CD4-positive, alpha-beta T cell treated with Interleukin-17A for 4 hours (primary cell): Measurements from ENCODE around the gene NID1.

ENCODE experiments used
- DNase-seq: peaks from one replicate; pipeline ENCODE4 v3.0.0-alpha.2; 2020; ENCODE audit warnings: mixed read lengths

Gene NID1

GRCh38 chr1:236063919-236064673, 794 bp downstream of the NID1 start:
- DNase-seq, result peak; percentile 16

- no peak for DNase-seq
These were observed 1.4 kb downstream of the NID1 start for GRCh38 chr1:236063551-236063918.

GRCh38 chr1:236060286-236060685, 4.6 kb downstream of the NID1 start:
- no peak for DNase-seq

- DNase-seq, result no peak
These were observed 5.9 kb downstream of the NID1 start for GRCh38 chr1:236059011-236059410.

- DNase-seq, result no peak
These were observed 6.6 kb downstream of the NID1 start for GRCh38 chr1:236058141-236058934.

- no peak for DNase-seq
These were observed 7.3 kb downstream of the NID1 start for GRCh38 chr1:236057546-236057945.

GRCh38 chr1:236052232-236052993, 12.5 kb downstream of the NID1 start:
- no peak for DNase-seq

- no peak for DNase-seq
These were observed 13.6 kb downstream of the NID1 start for GRCh38 chr1:236051242-236051791.

GRCh38 chr1:236045771-236046170, 19.1 kb downstream of the NID1 start:
- DNase-seq, result no peak

GRCh38 chr1:236044341-236044740, 20.5 kb downstream of the NID1 start:
- no peak for DNase-seq

GRCh38 chr1:236041631-236042618, 23.0 kb downstream of the NID1 start:
- DNase-seq, result no peak

- no peak for DNase-seq
These were observed 24.9 kb downstream of the NID1 start for GRCh38 chr1:236039740-236040685.

- DNase-seq, result no peak
These were observed 26.9 kb downstream of the NID1 start for GRCh38 chr1:236038034-236038433.

- DNase-seq, result no peak
These were observed 29.2 kb downstream of the NID1 start for GRCh38 chr1:236035681-236036101.

- no peak for DNase-seq
These were observed 31.6 kb downstream of the NID1 start for GRCh38 chr1:236033336-236033735.

GRCh38 chr1:236030534-236030933, 34.4 kb downstream of the NID1 start:
- no peak for DNase-seq

GRCh38 chr1:236029428-236029940, 35.4 kb downstream of the NID1 start:
- no peak for DNase-seq

GRCh38 chr1:236027104-236027503, 37.8 kb downstream of the NID1 start:
- DNase-seq, result no peak

- DNase-seq, result no peak
These were observed 39.1 kb downstream of the NID1 start for GRCh38 chr1:236025836-236026235.

GRCh38 chr1:236024641-236025040, 40.2 kb downstream of the NID1 start:
- no peak for DNase-seq
